SK-N-SH (cell line): ENCODE results near the gene POPDC3.

Source experiments
- CTCF ChIP-seq: fragments of 200-600 bp; sonication (generic); IDR thresholded peaks from 2 replicates; pipeline ENCODE4 v1.6.1; 2017; ENCODE audit warnings: antibody characterized with exemption, mild to moderate bottlenecking, moderate library complexity
- NRF1 ChIP-seq: IDR thresholded peaks from 2 replicates; pipeline ENCODE4 v1.6.1; 2012; ENCODE audit warnings: low read depth, mild to moderate bottlenecking, low read length
- RAD21 ChIP-seq: IDR thresholded peaks from 2 replicates; pipeline ENCODE4 v1.6.1; 2012; ENCODE audit warnings: mild to moderate bottlenecking, low read length

- TF ChIP-seq CTCF, result no peak
- no peak for TF ChIP-seq NRF1
- TF ChIP-seq RAD21, result no peak
Measured at GRCh38 chr6:105109955-105110895, 69.6 kb downstream of the POPDC3 start.
